ENCODE results near the gene DCD.
A peak's percentile ranks its signal among the peaks of the same experiment; 100 is the strongest.
"Not testable (repeated sequence)": the region's sequence is repeated elsewhere in the genome, so short reads cannot be mapped to it uniquely, and the experiment has no call there.

DCD gene

GRCh38 chr12:54663603-54664002 is 15.4 kb upstream of the DCD start:
- no peak overlapping the region for H3K27ac Mint-ChIP-seq
- ATAC-seq (replicated peaks): no peak
- DNase-seq: no peak
- H3K9me3 Mint-ChIP-seq: no peaks in the 10 kb centered on the region
- H3K4me3 Mint-ChIP-seq: no peak overlapping the region
- no peaks in the 10 kb centered on the region for H3K36me3 Mint-ChIP-seq
- H3K4me1 Mint-ChIP-seq: no peaks in the 10 kb centered on the region
- peaks cover 8 to 17% of the 10 kb centered on the region in 2 donors for H3K27me3 Mint-ChIP-seq

GRCh38 chr12:54662026-54662425 is 13.9 kb upstream of the DCD start:
- H3K27me3 Mint-ChIP-seq: peaks cover 11 to 29% of the 10 kb centered on the region in 2 donors
- H3K27ac Mint-ChIP-seq: no peak overlapping the region
- no peaks in the 10 kb centered on the region for H3K9me3 Mint-ChIP-seq
- ATAC-seq (replicated peaks) (no peak), DNase-seq (no peak)
- no peaks in the 10 kb centered on the region for H3K4me1 Mint-ChIP-seq
- H3K4me3 Mint-ChIP-seq: no peak overlapping the region
- H3K36me3 Mint-ChIP-seq: no peaks in the 10 kb centered on the region

- Mint-ChIP-seq H3K9me3 (no peaks in the 10 kb centered on the region), H3K27me3 (peaks cover 12 to 29% of the 10 kb centered on the region in 2 donors), H3K4me1 (no peaks in the 10 kb centered on the region), H3K4me3 (no peak overlapping the region), H3K27ac (no peak overlapping the region), H3K36me3 (no peaks in the 10 kb centered on the region)
- ATAC-seq (replicated peaks) (peak; percentile 50 to 61), DNase-seq (no peak)
These were observed 12.9 kb upstream of the DCD start for GRCh38 chr12:54661048-54661447.

- Mint-ChIP-seq H3K4me1 (no peaks in the 10 kb centered on the region), H3K27me3 (peaks cover 13 to 30% of the 10 kb centered on the region in 2 donors), H3K4me3 (no peak overlapping the region), H3K27ac (no peak overlapping the region), H3K9me3 (no peaks in the 10 kb centered on the region), H3K36me3 (no peaks in the 10 kb centered on the region)
- DNase-seq (no peak), ATAC-seq (replicated peaks) (no peak)
These were observed 12.3 kb upstream of the DCD start for GRCh38 chr12:54660320-54660962.

GRCh38 chr12:54658306-54659264 is 10.4 kb upstream of the DCD start:
- ATAC-seq (replicated peaks) (peak; percentile 85 to 86), DNase-seq (peak; percentile 29)
- H3K27ac Mint-ChIP-seq: no peak overlapping the region
- no peaks in the 10 kb centered on the region for H3K36me3 Mint-ChIP-seq
- H3K27me3 Mint-ChIP-seq: peaks cover 13 to 30% of the 10 kb centered on the region in 2 donors
- no peak overlapping the region for H3K4me3 Mint-ChIP-seq
- H3K4me1 Mint-ChIP-seq: no peaks in the 10 kb centered on the region
- no peaks in the 10 kb centered on the region for H3K9me3 Mint-ChIP-seq

GRCh38 chr12:54657105-54657607 is 9.0 kb upstream of the DCD start:
- H3K27me3 Mint-ChIP-seq: peaks cover 25 to 40% of the 10 kb centered on the region in 2 donors
- no peak for ATAC-seq (replicated peaks)

GRCh38 chr12:54654926-54655325 is 6.8 kb upstream of the DCD start:
- Mint-ChIP-seq H3K36me3 (no peaks in the 10 kb centered on the region), H3K27ac (no peak overlapping the region), H3K9me3 (no peaks in the 10 kb centered on the region), H3K4me3 (no peak overlapping the region), H3K27me3 (peaks cover 25 to 40% of the 10 kb centered on the region in 2 donors), H3K4me1 (no peaks in the 10 kb centered on the region)
- no peak for ATAC-seq (replicated peaks)
- DNase-seq: no peak

More at GRCh38 chr12:54657105-54657607, 9.0 kb upstream of the DCD start:
- no peak for DNase-seq
- no peaks in the 10 kb centered on the region for H3K36me3 Mint-ChIP-seq
- H3K4me3 Mint-ChIP-seq: no peak overlapping the region
- H3K9me3 Mint-ChIP-seq: no peaks in the 10 kb centered on the region
- H3K27ac Mint-ChIP-seq: no peak overlapping the region
- no peaks in the 10 kb centered on the region for H3K4me1 Mint-ChIP-seq

- no peak for ATAC-seq (replicated peaks)
- peaks cover 17 to 23% of the 10 kb centered on the region in 2 donors for H3K27me3 Mint-ChIP-seq
- H3K36me3 Mint-ChIP-seq: no peaks in the 10 kb centered on the region
- no peaks in the 10 kb centered on the region for H3K9me3 Mint-ChIP-seq
- no peak overlapping the region for H3K27ac Mint-ChIP-seq
- H3K4me1 Mint-ChIP-seq: no peaks in the 10 kb centered on the region
- DNase-seq: no peak
- no peak overlapping the region for H3K4me3 Mint-ChIP-seq
These were observed 4.9 kb upstream of the DCD start for GRCh38 chr12:54653025-54653424.

- Mint-ChIP-seq H3K4me1 (peaks cover 0 to 6% of the 10 kb centered on the region in 2 donors), H3K9me3 (no peaks in the 10 kb centered on the region), H3K4me3 (no peak overlapping the region), H3K36me3 (no peaks in the 10 kb centered on the region), H3K27ac (no peak overlapping the region), H3K27me3 (peaks cover 24 to 27% of the 10 kb centered on the region in 2 donors)
- ATAC-seq (replicated peaks) (no peak), DNase-seq (no peak)
These were observed 2.7 kb upstream of the DCD start for GRCh38 chr12:54650889-54651288.

GRCh38 chr12:54650409-54650808 is 2.2 kb upstream of the DCD start:
- DNase-seq: no peak
- Mint-ChIP-seq H3K36me3 (no peaks in the 10 kb centered on the region), H3K27me3 (peaks cover 24 to 27% of the 10 kb centered on the region in 2 donors), H3K9me3 (no peaks in the 10 kb centered on the region), H3K4me1 (peaks cover 0 to 6% of the 10 kb centered on the region in 2 donors), H3K27ac (no peak overlapping the region), H3K4me3 (no peak overlapping the region)
- no peak for ATAC-seq (replicated peaks)

- ATAC-seq (replicated peaks) (no peak), DNase-seq (no peak)
- H3K27ac Mint-ChIP-seq: no peak overlapping the region
- no peaks in the 10 kb centered on the region for H3K36me3 Mint-ChIP-seq
- H3K4me3 Mint-ChIP-seq: no peak overlapping the region
- peaks cover 24 to 32% of the 10 kb centered on the region in 2 donors for H3K27me3 Mint-ChIP-seq
- peaks cover 0 to 6% of the 10 kb centered on the region in 2 donors for H3K4me1 Mint-ChIP-seq
- no peaks in the 10 kb centered on the region for H3K9me3 Mint-ChIP-seq
These were observed 1.7 kb upstream of the DCD start for GRCh38 chr12:54649825-54650224.

GRCh38 chr12:54641554-54641953 is 6.6 kb downstream of the DCD start:
- H3K9me3 Mint-ChIP-seq: peaks cover 0 to 2% of the 10 kb centered on the region in 2 donors
- DNase-seq (no peak), ATAC-seq (replicated peaks) (peak; percentile 85 to 87)
- no peaks in the 10 kb centered on the region for H3K36me3 Mint-ChIP-seq
- H3K4me1 Mint-ChIP-seq: peaks cover 20 to 32% of the 10 kb centered on the region in 2 donors
- H3K27me3 Mint-ChIP-seq: peaks cover 5 to 15% of the 10 kb centered on the region in 2 donors
- H3K27ac Mint-ChIP-seq: peak overlapping the region; percentile 42
- peak overlapping the region in 1 of 2 donors; percentile 39 for H3K4me3 Mint-ChIP-seq

- peaks cover 5 to 12% of the 10 kb centered on the region in 2 donors for H3K27me3 Mint-ChIP-seq
- no peak overlapping the region for H3K27ac Mint-ChIP-seq
- peaks cover 17 to 34% of the 10 kb centered on the region in 2 donors for H3K4me1 Mint-ChIP-seq
- no peak for ATAC-seq (replicated peaks)
- H3K4me3 Mint-ChIP-seq: peak overlapping the region; percentile 17 to 69
- DNase-seq: no peak
- H3K36me3 Mint-ChIP-seq: no peaks in the 10 kb centered on the region
- H3K9me3 Mint-ChIP-seq: peaks cover 0 to 2% of the 10 kb centered on the region in 2 donors
These were observed 7.1 kb downstream of the DCD start for GRCh38 chr12:54641089-54641488.

- Mint-ChIP-seq H3K4me1 (peaks cover 17 to 38% of the 10 kb centered on the region in 2 donors), H3K27me3 (peaks cover 9 to 17% of the 10 kb centered on the region in 2 donors)
- not testable (repeated sequence) for H3K36me3 Mint-ChIP-seq; H3K27ac Mint-ChIP-seq; H3K9me3 Mint-ChIP-seq; DNase-seq; H3K4me3 Mint-ChIP-seq; ATAC-seq (replicated peaks)
These were observed 9.1 kb downstream of the DCD start for GRCh38 chr12:54639112-54639511.

All from stimulated activated naive B cell treated with anti-CD40 and anti-IgM and Interleukin-4, amounts not matched to agents 10 μg/mL and 1 μg/mL and 100 μg/mL, for 72 hours (primary cell).